Heart left ventricle (tissue), 16 donors: ENCODE measurements around the gene FAM83F. TPM values are rescaled to one million over a fixed set of nuclear protein-coding genes. Genes with fewer than 3 reads are reported as not detected.
"Not testable (repeated sequence)": the region's sequence is repeated elsewhere in the genome, so short reads cannot be mapped to it uniquely, and the experiment has no call there.

Experiments used
- ATAC-seq, 4 donors: fragments of 200-7000 bp; cut with Tn5 transposase; one replicate each; pipeline ENCODE4 v1.9.1; 2020 to 2022; ENCODE audit warnings: moderate library complexity in 4 of 4, mild to moderate bottlenecking in 3 of 4, moderate number of reproducible peaks in 1 of 4
- DNase-seq, 5 donors: peaks; one replicate each; pipeline ENCODE4 v3.0.0-alpha.2; 2020
- H3K27ac ChIP-seq, 12 donors: fragments of 200-600 bp; sonication (generic) in 4 of 12; one replicate each; pipeline versions ENCODE4 v1.5.0 to v1.8.0; 2016 to 2022; ENCODE audit warnings: mild to moderate bottlenecking in 2 of 12
- H3K27me3 ChIP-seq, 9 donors: fragments of 200-600 bp; sonication (generic) in 2 of 9; one replicate each; pipeline versions ENCODE4 v1.5.1 to v1.8.0; 2016 to 2022; ENCODE audit warnings: mild to moderate bottlenecking in 3 of 9
- H3K36me3 ChIP-seq, 9 donors: fragments of 200-600 bp; sonication (generic) in 2 of 9; one replicate each; pipeline versions ENCODE4 v1.5.0 to v1.8.0; 2018 to 2022; ENCODE audit warnings: mild to moderate bottlenecking in 2 of 9
- H3K4me1 ChIP-seq, 12 donors: fragments of 200-600 bp; sonication (generic) in 4 of 12; one replicate each; pipeline versions ENCODE4 v1.5.0 to v1.8.0; 2016 to 2022; ENCODE audit warnings: mild to moderate bottlenecking in 3 of 12
- H3K4me3 ChIP-seq, 12 donors: fragments of 200-600 bp; sonication (generic) in 4 of 12; one replicate each; pipeline versions ENCODE4 v1.5.0 to v1.8.0; 2017 to 2022; ENCODE audit warnings: mild to moderate bottlenecking in 9 of 12, moderate library complexity in 4 of 12
- H3K9me3 ChIP-seq, 12 donors: fragments of 200-600 bp; sonication (generic) in 4 of 12; one replicate each; pipeline versions ENCODE4 v1.5.0 to v1.8.0; 2016 to 2022; ENCODE audit warnings: mild to moderate bottlenecking in 1 of 12
- POLR2A ChIP-seq, 2 donors: fragments of 450-650 bp; IDR thresholded peaks; one replicate each; pipeline ENCODE4 v1.6.1; 2017; ENCODE audit warnings: antibody characterized with exemption in 2 of 2, mild to moderate bottlenecking in 2 of 2, moderate library complexity in 2 of 2
- WGBS, 4 donors: extraction: QIAGEN DNeasy Blood & Tissue Kit in 2 of 4; methylation state at CpG; one replicate each; pipeline versions ENCODE4 v1.1.5 to v1.1.7; 2013 to 2018; 5-methylcytosine and 5-hydroxymethylcytosine counted together
- intact Hi-C, 10 donors: fragments of 100-400 bp; cut with DNase I; formaldehyde crosslinking; loops; one replicate each; pipeline versions ENCODE4 v1.11.1 to v1.14.2; 2022
- polyA plus RNA-seq, 2 donors: library from polyadenylated mRNA; stranded (reverse); fragments of 200-250 nt; gene quantifications; one replicate each; pipeline ENCODE4 v1.2.3, GENCODE V29; 2013
- total RNA-seq, 9 donors: library from RNA; depleted of rRNA in 2 of 9; stranded (reverse); fragments of >200 nt in 2 of 9; fragmentation: NEBNext Ultra II Directional in 3 of 9; extraction: Animal tissue kit (Norgen Biotek cat#: 25700) in 3 of 9; gene quantifications; one replicate each; pipeline versions ENCODE4 v1.1.0 to v1.2.4, GENCODE V29; 2016 to 2023
- TF ChIP-seq, protein P1 (sequence below), 12 donors: fragments of 200-600 bp; sonication (generic) in 4 of 12; IDR thresholded peaks; one replicate each; pipeline versions ENCODE4 v1.5.0 to v1.8.0; 2018 to 2022; ENCODE audit warnings: antibody characterized with exemption in 12 of 12, mild to moderate bottlenecking in 5 of 12
- donor health status: ischemic (EF 13 %, LVEDD 7.1; RV severe dilation, severe dysfunction).
- donor health status: healthy with polysubstance abuse.
- donor health status: DM: no; HTN: yes; CAD: no.
- donor health status: DM: no; HTN: no; CAD: no.
- donor health status: ischemic (EF 25% LVEDD 6.9; RV normal size, moderate dysfunction).
- donor health status: ischemic (EF 25% LVEDD 5.7; RV mildly dilated, moderate dysfunction).
- donor health status: healthy.
- donor health status: DM: yes; HTN: yes; CAD: no.
- donor health status: ischemic (EF 35%, LVEDD 5.7; RV mildly dilated, moderate dysfunction).
- donor health status: nonischemic (EF 11% LVEDD 7.7; RV severe dilation, severe dysfunction).
- donor health status: DM: yes; HTN: yes; CAD: no.
- donor health status: PGD.
- donor health status: ischemic (EF 29% LVEDD 5.4; RV normal size, mild dysfunction).
- donor health status: nonischemic (EF 23%, LVEDD 6.1; RV moderate dilation, normal function).

Gene FAM83F
- total and polyA plus RNA-seq, 11 donors = 1.3 to 6.6 (median 2.5) TPM

DNA sequence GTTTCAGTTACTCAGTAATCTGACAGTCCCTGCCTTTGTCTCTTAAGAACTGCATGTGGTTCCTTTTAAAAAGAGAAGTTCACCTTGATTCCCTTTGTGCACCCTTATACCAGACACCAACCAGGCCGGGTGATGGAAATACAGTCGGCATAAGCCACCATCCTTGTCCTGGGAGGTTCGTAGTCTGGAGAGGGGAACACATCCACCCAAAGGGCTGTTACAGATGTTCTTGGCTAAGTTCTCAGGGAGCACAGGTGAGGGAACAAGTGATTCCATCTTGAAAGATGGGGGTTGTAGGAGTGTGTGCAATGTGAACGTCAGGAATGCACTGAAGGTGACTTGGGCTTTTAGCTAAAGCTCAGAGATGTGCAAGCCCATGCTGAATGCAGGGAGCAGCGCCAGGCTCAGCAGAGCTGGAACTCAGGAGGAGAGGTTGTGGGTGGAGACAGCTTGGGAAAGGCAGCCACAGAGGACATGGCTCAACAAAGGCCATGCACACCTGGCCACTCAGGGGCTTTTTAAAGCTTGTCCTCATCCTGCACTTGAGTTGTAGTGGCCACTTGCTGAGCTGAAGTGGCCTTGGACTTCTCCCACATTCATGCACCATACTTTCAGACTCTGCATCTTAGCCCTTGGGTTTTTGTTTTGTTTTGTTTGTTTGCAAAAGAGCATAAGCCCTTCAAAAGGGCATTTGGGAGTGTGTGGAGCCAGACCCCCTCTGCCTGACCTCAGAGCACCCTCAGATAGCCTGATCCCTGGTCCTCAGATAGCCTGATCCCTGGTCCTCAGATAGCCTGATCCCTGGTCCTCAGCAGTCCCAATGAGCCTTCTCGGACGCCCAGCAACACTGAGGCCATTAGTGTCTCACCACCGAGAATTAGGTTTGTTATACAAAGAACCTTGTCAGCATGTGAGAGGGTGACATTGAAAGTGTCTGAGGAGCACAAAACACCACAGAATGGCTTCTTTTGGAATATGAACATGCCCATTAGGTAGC is 47.2 kb upstream of the FAM83F start:
- intact Hi-C loops = no loop called here
- no peaks in the 10 kb centered on the region for H3K36me3 ChIP-seq
- WGBS, 4 donors = 87 to 94% (median 91%) methylated on average over 8 of the region's 8 CpGs
- H3K27ac ChIP-seq = no peak overlapping the region
- peaks cover 0 to 7% (median 0%) of the 10 kb centered on the region in 12 donors for H3K4me1 ChIP-seq
- peaks cover 0 to 10% (median 0%) of the 10 kb centered on the region in 9 donors for H3K27me3 ChIP-seq
- ATAC-seq (no peak), DNase-seq (no peak)
- no peak overlapping the region for H3K4me3 ChIP-seq
- no peaks in the 10 kb centered on the region for H3K9me3 ChIP-seq
- no peak for TF ChIP-seq POLR2A (IDR thresholded peaks at IDR 0.05)
- TF ChIP-seq, protein P1, sequence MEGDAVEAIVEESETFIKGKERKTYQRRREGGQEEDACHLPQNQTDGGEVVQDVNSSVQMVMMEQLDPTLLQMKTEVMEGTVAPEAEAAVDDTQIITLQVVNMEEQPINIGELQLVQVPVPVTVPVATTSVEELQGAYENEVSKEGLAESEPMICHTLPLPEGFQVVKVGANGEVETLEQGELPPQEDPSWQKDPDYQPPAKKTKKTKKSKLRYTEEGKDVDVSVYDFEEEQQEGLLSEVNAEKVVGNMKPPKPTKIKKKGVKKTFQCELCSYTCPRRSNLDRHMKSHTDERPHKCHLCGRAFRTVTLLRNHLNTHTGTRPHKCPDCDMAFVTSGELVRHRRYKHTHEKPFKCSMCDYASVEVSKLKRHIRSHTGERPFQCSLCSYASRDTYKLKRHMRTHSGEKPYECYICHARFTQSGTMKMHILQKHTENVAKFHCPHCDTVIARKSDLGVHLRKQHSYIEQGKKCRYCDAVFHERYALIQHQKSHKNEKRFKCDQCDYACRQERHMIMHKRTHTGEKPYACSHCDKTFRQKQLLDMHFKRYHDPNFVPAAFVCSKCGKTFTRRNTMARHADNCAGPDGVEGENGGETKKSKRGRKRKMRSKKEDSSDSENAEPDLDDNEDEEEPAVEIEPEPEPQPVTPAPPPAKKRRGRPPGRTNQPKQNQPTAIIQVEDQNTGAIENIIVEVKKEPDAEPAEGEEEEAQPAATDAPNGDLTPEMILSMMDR (IDR thresholded peaks at IDR 0.05) = no peak

DNA sequence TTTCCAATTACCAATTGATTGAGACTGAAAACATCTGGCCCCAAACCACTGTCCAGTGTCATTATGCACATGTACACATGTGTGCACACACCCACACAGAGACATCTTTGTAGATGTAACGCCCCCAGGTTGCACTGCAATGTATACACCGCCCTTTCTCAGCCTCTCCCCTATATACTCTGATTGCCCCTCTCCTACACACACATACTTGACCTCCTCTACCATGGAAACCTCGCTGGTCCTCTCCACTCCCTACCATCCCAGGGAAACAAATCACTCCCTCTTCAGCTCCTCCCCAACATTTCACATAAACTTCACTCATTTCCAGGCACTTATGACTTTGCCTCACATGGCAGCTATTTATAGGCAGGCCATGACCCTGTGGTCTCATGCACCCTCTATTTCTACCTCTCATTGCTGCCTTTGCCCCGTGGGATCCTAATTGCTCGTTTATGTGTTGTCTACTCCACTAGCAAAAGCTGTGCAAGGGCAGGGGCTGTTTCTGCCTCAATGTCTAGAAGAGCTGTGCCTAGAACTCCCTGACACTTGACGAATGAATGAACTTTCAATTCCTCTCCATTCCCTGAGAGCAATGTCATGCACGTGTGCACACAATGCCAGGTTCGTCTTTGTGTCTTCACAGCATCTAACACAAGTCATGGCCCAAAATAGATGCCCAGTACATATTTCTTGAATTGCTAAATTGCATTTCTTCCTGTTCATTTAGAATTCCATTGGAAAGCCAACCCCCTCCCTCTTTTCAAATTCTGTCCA is 44.6 kb upstream of the FAM83F start:
- peaks cover 0 to 18% (median 0%) of the 10 kb centered on the region in 12 donors for H3K4me1 ChIP-seq
- ATAC-seq (no peak), DNase-seq (no peak)
- no peak overlapping the region for H3K4me3 ChIP-seq
- 80 to 86% (median 82%) methylated on average over 8 of the region's 8 CpGs for WGBS, 4 donors
- TF ChIP-seq POLR2A (IDR thresholded peaks at IDR 0.05) = no peak
- TF ChIP-seq, protein P1 (IDR thresholded peaks at IDR 0.05) = no peak
- intact Hi-C loops = loop anchor here in 1 of 10 donors (10.0 kb wide), 1 partner anchor 65 kb away; no protein-coding TSS in a partner anchor
- H3K27ac ChIP-seq = no peak overlapping the region
- H3K36me3 ChIP-seq = no peaks in the 10 kb centered on the region
- H3K27me3 ChIP-seq = peaks cover 0 to 5% (median 0%) of the 10 kb centered on the region in 9 donors
- H3K9me3 ChIP-seq = no peaks in the 10 kb centered on the region

DNA sequence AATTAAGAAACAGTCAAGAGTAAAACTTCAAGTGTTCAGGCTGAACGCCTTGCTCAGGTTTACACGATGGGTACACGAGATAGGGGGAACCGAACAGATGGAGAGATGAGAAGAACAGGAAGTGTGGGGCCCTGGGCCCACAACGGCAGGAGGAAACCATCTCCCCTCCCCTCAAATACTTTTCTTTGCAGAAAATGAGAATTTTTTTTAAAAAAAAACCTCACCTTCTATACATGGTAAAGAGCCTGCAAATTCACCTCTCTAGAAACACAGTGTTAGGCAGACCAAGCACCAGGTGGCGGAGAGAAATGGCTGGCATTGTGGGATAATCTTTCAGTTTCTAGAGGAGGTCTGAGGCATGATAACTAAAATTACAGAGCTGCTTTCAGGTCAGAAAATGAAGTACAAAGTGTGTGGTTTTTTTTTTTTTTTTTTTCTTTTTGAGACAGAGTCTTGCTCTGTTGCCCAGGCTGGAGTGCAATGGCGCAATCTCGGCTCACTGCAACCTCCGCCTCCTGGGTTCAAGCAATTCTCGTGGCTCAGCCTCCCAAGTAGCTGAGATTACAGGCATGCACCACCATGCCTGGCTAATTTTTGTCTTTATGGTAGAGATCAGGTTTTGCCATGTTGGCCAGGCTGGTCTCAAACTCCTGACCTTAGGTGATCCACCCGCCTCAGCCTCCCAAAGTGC is 43.0 kb upstream of the FAM83F start:
- not testable (repeated sequence) for H3K27me3 ChIP-seq, DNase-seq, H3K9me3 ChIP-seq, H3K27ac ChIP-seq, H3K36me3 ChIP-seq, H3K4me3 ChIP-seq, ATAC-seq
- intact Hi-C loops = loop anchor here in 1 of 10 donors (10.0 kb wide), 1 partner anchor 63 kb away; no protein-coding TSS in a partner anchor
- 71 to 80% (median 74%) methylated on average over 11 of the region's 11 CpGs for whole genome bisulfite sequencing, 4 donors
- H3K4me1 ChIP-seq = peaks cover 0 to 17% (median 0%) of the 10 kb centered on the region in 12 donors

DNA sequence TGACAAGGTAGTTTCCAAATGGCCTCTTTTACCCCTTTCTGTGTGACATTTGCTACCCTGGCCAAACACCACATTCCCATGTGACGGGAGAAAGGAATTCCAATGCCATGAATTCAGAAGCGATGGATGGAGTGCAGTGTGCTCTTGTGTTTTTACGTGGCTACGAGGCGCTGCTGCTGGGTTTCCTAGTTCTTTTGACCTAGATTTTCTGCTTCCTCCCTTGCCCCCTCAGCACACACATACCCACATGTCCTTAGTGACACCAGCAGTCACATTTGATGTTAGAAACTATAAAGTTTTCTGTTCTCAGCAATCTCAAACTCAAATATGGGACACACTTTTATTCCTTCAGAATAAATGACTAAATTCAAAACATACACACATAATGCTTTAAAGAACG is 42.4 kb upstream of the FAM83F start:
- Histone ChIP-seq H3K4me3 (no peak overlapping the region), H3K27ac (no peak overlapping the region), H3K9me3 (no peaks in the 10 kb centered on the region), H3K27me3 (no peaks in the 10 kb centered on the region), H3K4me1 (peaks cover 0 to 14% (median 0%) of the 10 kb centered on the region in 12 donors), H3K36me3 (no peaks in the 10 kb centered on the region)
- DNase-seq (no peak), ATAC-seq (no peak)
- WGBS, 4 donors = 80 to 92% (median 84%) methylated on average over 6 of the region's 6 CpGs
- intact Hi-C loops = loop anchor here in 1 of 10 donors (10.0 kb wide), 1 partner anchor 62 kb away; no protein-coding TSS in a partner anchor
- TF ChIP-seq, protein P1 (IDR thresholded peaks at IDR 0.05) = no peak
- no peak for TF ChIP-seq POLR2A (IDR thresholded peaks at IDR 0.05)
